ENCODE measurements around the gene OMD.

OMD gene

DNA sequence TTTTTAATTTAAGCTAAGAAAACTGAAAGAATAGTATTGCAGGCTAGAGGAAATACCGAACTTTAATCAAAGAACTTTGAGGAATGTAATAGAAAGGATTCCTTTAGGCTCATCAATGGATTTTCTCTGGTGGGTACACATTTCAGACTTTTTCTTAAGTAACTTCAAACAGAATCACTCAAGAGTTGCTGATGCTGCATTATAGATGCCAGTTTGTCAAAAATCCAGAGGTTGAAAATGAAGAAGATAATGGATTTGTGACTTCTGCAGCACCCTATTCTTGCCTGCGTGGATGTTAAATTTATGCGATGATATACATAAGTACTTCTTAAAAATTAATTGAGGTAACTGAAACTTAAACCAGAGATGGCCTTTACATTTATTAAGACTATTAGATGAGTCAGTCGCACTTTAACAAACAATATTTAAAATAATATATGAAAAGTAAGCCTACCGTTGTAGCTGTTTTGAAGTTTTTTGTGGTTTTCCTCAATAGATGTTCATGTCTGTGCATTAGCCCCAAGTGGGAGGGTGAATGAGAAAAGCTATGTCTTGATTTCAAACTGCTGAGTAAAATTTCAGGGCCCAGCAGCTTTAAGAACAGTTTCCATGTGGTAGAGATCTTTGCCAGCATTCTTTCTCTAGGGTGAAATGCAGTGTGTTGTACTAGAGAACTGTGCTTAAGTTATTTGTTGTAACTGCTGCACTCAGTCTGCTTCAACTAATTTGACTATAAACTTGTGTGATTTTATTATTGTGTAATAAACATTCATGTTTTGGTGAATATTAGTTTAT is 20.0 kb downstream of the OMD start, which contains the start of gene OGN:
Gene OGN, minus strand, starts transcription at position 537 of the 795 bp plus-strand sequence. CDS start 1,171 bp downstream, outside the sequence.
- peak within 1 kb of the TSS; percentile 72 for H3K27ac ChIP-seq (ENCODE audit: low read length)
- no peaks in the 10 kb centered on the region for H3K36me3 ChIP-seq (ENCODE audit: insufficient read depth, low read length)
- peak within 1 kb of the TSS; percentile 60 for H3K4me2 ChIP-seq (ENCODE audit: insufficient read depth, low read length)
- H3K4me3 ChIP-seq (ENCODE audit: low read depth in 1 of 2, low read length in 2 of 2) = no peak within 1 kb of the TSS
- H3K9ac ChIP-seq (ENCODE audit: low read depth, low read length) = peak within 1 kb of the TSS; percentile 40
- peaks cover 29% of the 10 kb centered on the region; the same call in 1 of the 2 replicates for H3K79me2 ChIP-seq (ENCODE audit: insufficient read depth, low read length)
- H3K4me1 ChIP-seq (ENCODE audit: insufficient read depth, low read length) = peaks cover 67% of the 10 kb centered on the region
- no peaks in the 10 kb centered on the region for H3K27me3 ChIP-seq (ENCODE audit: insufficient read depth, low read length, poor library complexity)
- H3K9me3 ChIP-seq (ENCODE audit: insufficient read depth, low read length, severe bottlenecking) = no peaks in the 10 kb centered on the region
- no peak within 1 kb of the TSS for H2AFZ ChIP-seq (ENCODE audit: low read depth, low read length)
- no peak for TF ChIP-seq EZH2 (IDR thresholded peaks at IDR 0.05; ENCODE audit: borderline replicate concordance, low read depth, low read length, severe bottlenecking)
- TF ChIP-seq, protein P1, sequence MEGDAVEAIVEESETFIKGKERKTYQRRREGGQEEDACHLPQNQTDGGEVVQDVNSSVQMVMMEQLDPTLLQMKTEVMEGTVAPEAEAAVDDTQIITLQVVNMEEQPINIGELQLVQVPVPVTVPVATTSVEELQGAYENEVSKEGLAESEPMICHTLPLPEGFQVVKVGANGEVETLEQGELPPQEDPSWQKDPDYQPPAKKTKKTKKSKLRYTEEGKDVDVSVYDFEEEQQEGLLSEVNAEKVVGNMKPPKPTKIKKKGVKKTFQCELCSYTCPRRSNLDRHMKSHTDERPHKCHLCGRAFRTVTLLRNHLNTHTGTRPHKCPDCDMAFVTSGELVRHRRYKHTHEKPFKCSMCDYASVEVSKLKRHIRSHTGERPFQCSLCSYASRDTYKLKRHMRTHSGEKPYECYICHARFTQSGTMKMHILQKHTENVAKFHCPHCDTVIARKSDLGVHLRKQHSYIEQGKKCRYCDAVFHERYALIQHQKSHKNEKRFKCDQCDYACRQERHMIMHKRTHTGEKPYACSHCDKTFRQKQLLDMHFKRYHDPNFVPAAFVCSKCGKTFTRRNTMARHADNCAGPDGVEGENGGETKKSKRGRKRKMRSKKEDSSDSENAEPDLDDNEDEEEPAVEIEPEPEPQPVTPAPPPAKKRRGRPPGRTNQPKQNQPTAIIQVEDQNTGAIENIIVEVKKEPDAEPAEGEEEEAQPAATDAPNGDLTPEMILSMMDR (IDR thresholded peaks at IDR 0.05; ENCODE audit: borderline replicate concordance, extremely low read depth, low read length, poor library complexity, severe bottlenecking) = no peak
- no peaks in the 10 kb centered on the region for H4K20me1 ChIP-seq (ENCODE audit: insufficient read depth, low read length)
- DNase-seq = peak; percentile 42
- peak; percentile 76 for ATAC-seq (ENCODE audit: insufficient read depth, low read depth)

DNA sequence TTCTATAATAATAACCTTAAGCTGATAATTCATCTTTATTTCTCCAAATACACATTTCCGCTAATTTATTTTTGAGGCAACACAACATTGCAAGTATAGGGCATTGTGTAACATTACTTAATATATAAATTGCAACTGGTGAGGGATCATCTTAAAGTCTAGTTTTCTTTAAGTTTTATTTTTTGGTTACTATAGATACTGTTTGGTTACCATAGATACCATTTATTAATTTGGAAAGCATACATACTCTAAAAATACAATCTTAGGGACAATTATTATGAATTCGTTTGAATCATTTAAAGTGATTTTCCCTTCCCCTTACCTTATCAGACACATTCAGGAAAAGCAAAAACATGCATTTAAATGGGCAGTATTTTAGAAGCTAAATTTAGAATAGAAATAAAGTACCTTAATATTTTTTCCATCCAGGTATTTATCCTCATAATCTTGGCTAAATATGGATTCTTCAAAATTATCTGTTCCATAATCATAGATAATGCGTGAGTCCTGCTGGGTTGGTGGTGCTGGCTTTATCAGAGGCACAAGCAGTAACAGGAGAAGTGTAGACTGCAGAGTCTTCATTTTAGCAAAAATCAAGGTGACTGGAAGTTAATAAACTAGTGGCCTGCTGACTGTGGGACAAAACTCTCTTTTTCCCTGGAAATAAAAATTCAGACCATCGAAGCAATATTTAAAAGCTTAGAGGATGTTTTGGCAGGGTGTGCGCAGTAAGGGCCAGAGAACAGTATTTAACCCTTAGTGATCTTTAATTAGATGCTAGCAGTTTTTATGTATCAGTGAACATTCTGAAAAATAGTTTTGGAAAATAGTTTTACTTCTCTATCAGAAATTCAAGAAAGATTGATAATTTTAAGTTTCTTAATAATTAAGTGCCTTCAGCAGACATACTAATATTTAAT is 21.2 kb downstream of the OMD start:
- no peaks in the 10 kb centered on the region for H4K20me1 ChIP-seq (ENCODE audit: insufficient read depth, low read length)
- H3K27ac ChIP-seq (ENCODE audit: low read length) = peak overlapping the region; percentile 66
- H3K4me1 ChIP-seq (ENCODE audit: insufficient read depth, low read length) = peaks cover 67% of the 10 kb centered on the region
- H3K9ac ChIP-seq (ENCODE audit: low read depth, low read length) = no peak overlapping the region
- TF ChIP-seq, protein P1 (IDR thresholded peaks at IDR 0.05; ENCODE audit: borderline replicate concordance, extremely low read depth, low read length, poor library complexity, severe bottlenecking) = no peak
- no peak for TF ChIP-seq EZH2 (IDR thresholded peaks at IDR 0.05; ENCODE audit: borderline replicate concordance, low read depth, low read length, severe bottlenecking)
- peaks cover 23% of the 10 kb centered on the region; the same call in 1 of the 2 replicates for H3K79me2 ChIP-seq (ENCODE audit: insufficient read depth, low read length)
- no peak for DNase-seq
- no peak overlapping the region; a peak in 1 of 4 replicates for H3K4me3 ChIP-seq (ENCODE audit: low read depth in 1 of 2, low read length in 2 of 2)
- no peaks in the 10 kb centered on the region for H3K27me3 ChIP-seq (ENCODE audit: insufficient read depth, low read length, poor library complexity)
- no peak for ATAC-seq (ENCODE audit: insufficient read depth, low read depth)
- H2AFZ ChIP-seq (ENCODE audit: low read depth, low read length) = no peak overlapping the region; the same call in 1 of the 2 replicates
- H3K9me3 ChIP-seq (ENCODE audit: insufficient read depth, low read length, severe bottlenecking) = no peaks in the 10 kb centered on the region
- no peaks in the 10 kb centered on the region for H3K36me3 ChIP-seq (ENCODE audit: insufficient read depth, low read length)
- peak overlapping the region; percentile 60 for H3K4me2 ChIP-seq (ENCODE audit: insufficient read depth, low read length)

DNA sequence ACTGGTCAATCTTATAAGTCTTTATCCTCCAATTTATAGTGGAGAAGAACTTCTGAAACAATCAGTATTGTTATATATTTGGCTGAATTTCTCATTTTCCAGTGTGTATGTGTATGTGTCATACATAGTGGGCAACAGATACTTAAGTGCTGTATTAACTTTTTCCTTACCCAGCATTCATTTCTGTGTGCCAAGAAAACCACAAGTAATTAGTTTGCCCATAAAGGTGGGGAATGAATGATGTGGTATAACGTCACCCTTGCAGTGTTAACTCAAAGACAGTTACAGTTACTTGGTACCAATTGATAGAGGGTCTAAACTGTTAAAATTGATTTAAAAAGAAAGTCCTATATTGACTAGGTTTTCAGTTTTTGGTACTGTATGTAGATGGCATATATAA is 21.9 kb downstream of the OMD start:
- no peaks in the 10 kb centered on the region for H3K9me3 ChIP-seq (ENCODE audit: insufficient read depth, low read length, severe bottlenecking)
- peaks cover 64% of the 10 kb centered on the region for H3K4me1 ChIP-seq (ENCODE audit: insufficient read depth, low read length)
- no peak overlapping the region for H2AFZ ChIP-seq (ENCODE audit: low read depth, low read length)
- no peak for TF ChIP-seq EZH2 (IDR thresholded peaks at IDR 0.05; ENCODE audit: borderline replicate concordance, low read depth, low read length, severe bottlenecking)
- TF ChIP-seq, protein P1 (IDR thresholded peaks at IDR 0.05; ENCODE audit: borderline replicate concordance, extremely low read depth, low read length, poor library complexity, severe bottlenecking) = no peak
- H3K79me2 ChIP-seq (ENCODE audit: insufficient read depth, low read length) = peaks cover 20% of the 10 kb centered on the region; the same call in 1 of the 2 replicates
- no peaks in the 10 kb centered on the region for H3K27me3 ChIP-seq (ENCODE audit: insufficient read depth, low read length, poor library complexity)
- no peak overlapping the region for H3K4me3 ChIP-seq (ENCODE audit: low read depth in 1 of 2, low read length in 2 of 2)
- DNase-seq = no peak
- peak; percentile 70 for ATAC-seq (ENCODE audit: insufficient read depth, low read depth)
- no peaks in the 10 kb centered on the region for H4K20me1 ChIP-seq (ENCODE audit: insufficient read depth, low read length)
- no peaks in the 10 kb centered on the region for H3K36me3 ChIP-seq (ENCODE audit: insufficient read depth, low read length)
- peak overlapping the region; percentile 37 for H3K4me2 ChIP-seq (ENCODE audit: insufficient read depth, low read length)
- peak overlapping the region; percentile 66 for H3K27ac ChIP-seq (ENCODE audit: low read length)
- no peak overlapping the region for H3K9ac ChIP-seq (ENCODE audit: low read depth, low read length)
